ENCODE measurements around the gene CCNG2.

CCNG2 gene

DNA sequence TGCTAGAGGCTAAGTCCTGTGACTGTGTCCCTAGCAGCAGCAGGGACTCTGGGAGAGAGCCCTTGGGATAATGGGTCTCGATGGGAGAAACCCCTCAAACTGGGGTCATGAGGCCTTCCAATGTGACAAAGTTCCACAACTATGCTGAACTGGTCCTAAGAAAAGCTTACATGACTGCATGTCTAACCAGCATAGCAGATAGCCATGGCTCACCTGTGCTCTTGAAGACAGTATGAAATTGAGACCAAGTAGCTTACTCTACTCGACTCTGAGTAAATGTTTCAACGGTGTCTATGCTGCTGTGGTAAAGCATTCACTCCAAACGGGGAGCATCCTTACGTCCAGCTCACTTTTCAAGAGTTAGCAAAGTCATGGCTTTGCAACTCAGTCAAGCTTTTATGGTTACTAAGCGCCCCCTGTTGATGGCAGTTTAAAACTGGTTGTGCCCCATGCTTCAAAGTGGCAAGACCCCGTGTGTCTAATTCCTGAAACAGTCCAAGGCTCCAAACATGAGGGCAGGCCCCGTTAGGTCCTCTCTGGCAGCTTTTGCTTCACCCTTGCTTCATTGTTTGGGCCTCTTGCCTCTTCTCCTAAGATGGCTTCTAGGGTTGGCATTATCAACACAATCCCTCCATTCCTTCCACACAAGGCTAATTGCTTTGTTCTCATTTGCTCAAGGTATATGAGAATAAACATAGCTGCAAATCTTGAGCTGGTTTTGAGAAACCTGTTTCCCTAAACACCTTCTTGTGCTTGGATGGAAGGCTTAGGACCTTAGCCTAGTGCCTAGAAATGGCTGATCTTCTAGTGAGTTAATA lies 46.6 kb downstream of the CCNG2 start:
- DNase-seq (ENCODE audit: low read depth): peak; percentile 56

DNA sequence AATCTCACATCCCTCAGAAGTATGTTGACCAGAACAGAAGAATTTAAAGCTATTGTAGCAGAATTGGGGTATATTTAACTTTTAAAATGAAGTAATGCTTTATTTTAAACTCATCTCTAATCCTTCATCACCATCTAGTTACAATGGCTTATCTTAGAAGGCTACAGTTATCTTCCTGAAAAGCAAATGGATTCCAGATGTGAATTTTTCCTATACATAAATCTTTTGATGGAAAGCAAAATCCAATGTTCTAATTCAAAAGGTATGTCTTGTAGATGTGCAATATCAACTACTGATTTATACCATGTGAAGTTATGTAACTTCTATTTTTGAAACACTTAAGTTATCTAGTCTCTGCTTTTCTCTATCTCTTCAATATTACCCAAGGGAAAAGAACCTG lies 47.6 kb downstream of the CCNG2 start:
- no peak for DNase-seq (ENCODE audit: low read depth)

DNA sequence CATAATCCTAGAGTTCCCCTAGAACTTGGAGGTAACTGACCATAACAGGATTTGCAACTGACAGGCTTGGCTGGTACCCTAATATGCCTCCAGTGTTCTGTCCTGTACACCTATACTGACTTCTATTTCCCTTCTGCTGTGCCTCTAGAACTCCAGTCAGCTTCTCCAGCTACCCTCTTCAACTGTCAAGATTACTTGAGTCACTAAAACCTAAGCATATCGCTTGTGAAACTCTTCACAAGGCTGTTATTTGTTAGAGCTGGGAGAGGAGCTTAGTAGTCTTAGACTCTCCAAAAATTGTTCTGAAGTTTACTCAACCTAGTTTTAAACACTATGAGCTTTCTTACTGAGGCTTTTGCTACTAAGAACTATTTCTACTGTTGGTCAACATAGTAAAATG lies 52.0 kb downstream of the CCNG2 start:
- no peak for DNase-seq (ENCODE audit: low read depth)

DNA sequence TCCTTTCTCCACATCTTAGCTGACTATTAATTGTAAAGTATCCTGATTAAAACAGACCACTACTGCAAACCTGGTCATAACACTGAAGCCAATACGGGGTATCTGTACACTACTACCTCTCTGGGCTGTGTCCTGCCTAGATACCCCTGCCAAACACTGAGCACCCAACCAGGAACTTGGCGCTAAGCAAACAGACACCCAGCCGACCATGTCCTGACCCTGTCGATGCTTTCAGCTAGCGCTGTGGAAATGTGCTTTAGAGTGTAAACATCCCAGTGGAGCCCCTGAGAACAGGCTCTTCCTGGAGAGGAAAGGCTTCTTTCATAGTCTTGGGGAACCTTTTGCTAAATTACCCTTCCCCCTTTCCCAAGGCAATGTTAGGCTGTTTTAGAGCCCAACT lies 52.9 kb downstream of the CCNG2 start:
- no peak for DNase-seq (ENCODE audit: low read depth)

DNA sequence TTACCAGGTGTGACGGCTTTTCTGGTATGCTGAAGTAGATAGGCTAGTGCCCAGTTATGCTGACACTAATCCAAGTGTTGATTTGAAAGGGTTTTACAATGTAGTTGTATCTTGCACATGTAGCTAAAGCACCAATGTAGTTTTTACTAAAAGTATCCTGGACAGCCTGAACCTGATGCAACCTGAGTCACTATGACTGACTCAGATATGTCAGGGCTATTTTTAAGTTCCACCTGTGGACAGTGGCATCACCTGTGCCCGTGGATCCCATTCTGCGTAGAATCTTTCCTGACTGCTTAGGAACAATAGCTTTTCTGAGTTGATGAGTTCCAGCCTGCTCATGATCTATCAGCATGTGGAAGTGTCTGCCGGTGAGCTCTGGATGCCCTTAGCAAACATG lies 58.1 kb downstream of the CCNG2 start:
- DNase-seq (ENCODE audit: low read depth): no peak

DNA sequence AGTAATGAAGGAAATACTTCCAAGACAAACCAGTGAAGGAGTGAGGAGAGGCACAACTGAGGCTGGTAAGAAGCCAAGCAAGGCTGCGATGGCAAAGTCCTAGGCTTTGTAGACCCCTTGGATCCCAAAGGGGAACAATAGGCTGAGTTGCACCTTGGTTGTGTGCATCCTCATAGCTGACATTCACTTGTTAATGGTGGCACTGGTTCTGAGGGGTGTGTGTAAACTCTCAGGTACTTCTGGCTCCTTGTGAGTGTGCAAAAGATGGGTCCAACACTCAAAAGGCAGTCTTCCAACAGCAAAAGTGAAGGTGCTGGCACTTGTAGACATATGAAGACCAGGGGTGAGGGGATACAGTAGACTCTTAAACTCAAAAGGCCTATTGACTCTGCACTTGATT lies 60.5 kb downstream of the CCNG2 start:
- DNase-seq (ENCODE audit: low read depth): no peak

DNA sequence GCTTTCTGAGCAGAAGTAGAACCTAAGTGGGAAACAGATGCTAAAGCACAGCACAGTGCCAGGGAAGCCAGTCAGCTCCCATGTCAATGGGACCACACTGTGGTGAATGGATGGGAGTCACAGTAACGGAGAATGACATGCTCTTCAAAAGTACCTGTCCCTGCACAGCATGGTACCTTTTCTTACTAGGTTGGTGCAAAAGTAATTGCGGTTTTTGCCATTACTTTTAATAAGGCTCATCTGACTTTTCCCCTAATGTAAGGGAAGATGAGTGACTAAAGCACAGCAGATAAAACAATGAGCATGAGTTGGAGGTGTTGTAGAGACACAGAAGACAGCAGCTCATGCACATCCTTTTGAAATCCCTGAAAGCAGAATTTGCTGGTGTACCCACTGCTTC lies 62.3 kb downstream of the CCNG2 start:
- DNase-seq (ENCODE audit: low read depth): no peak
